ENCODE measurements around the gene MPHOSPH9.

- TF ChIP-seq CTCF (IDR thresholded peaks at IDR 0.05): peak; percentile 81
- TF ChIP-seq ZFX (IDR thresholded peaks at IDR 0.05; ENCODE audit: borderline replicate concordance): no peak
These were observed 82.0 kb downstream of the MPHOSPH9 start, which contains the start of gene PITPNM2 for GRCh38 chr12:123150744-123151456.

All from 22Rv1 (cell line).